GM12878 (cell line): Measurements from ENCODE around the gene TBX10. TPM values are rescaled to one million over a fixed set of nuclear protein-coding genes. Genes with fewer than 3 reads are reported as not detected.

ENCODE experiments used
- ATAC-seq: fragments of 200-7000 bp; cut with Tn5 transposase; 3 replicates; pipeline ENCODE4 v1.9.1; 2020; ENCODE audit warnings: mild to moderate bottlenecking, moderate library complexity
- BruUV-seq: library from RNA; stranded (reverse); fragments of 400-500 nt; replicated peaks from 2 replicates; lab custom pipeline; 2021; lab: Mats Ljungman, UMichigan
- CTCF ChIA-PET: fragments of 300-600 bp; sonication (Branson Sonifier 250); formaldehyde crosslinking; extraction: SDS; loops from one replicate; lab custom pipeline; 2021; ENCODE audit warnings: inconsistent platforms; lab: Yijun Ruan, JAX
- POLR2A ChIA-PET: fragments of 350-600 bp; formaldehyde crosslinking; extraction: SDS; loops from one replicate; lab custom pipeline; 2021; ENCODE audit warnings: inconsistent platforms; lab: Charles Lee
- RAD21 ChIA-PET: fragments of 300-600 bp; sonication (Branson Sonifier 250); formaldehyde crosslinking; loops from one replicate; lab custom pipeline; 2023; ENCODE audit warnings: antibody characterized with exemption; ENCODE audit not compliant: unreplicated experiment; lab: Charles Lee
- SMC1A ChIA-PET: fragments of 300-600 bp; sonication (Branson Sonifier 250); formaldehyde crosslinking; loops from one replicate; lab custom pipeline; 2023; ENCODE audit not compliant: unreplicated experiment, uncharacterized antibody; lab: Charles Lee
- DNase-seq: peaks from one replicate; pipeline ENCODE4 v3.0.0-alpha.2; 2011; ENCODE audit warnings: low read depth, low spot score
- FAIRE-seq: peaks from 3 replicates; lab custom pipeline; 2011; peaks lifted over from hg19 to GRCh38; lab: Jason Lieb, UNC
- H2AFZ ChIP-seq: 2 replicates; pipeline ENCODE4 v1.6.0; 2011; ENCODE audit warnings: low read depth, low read length, control low read depth; ENCODE audit not compliant: control insufficient read depth
- H3K27ac ChIP-seq: 2 replicates; pipeline ENCODE4 v1.5.1; 2011; ENCODE audit warnings: control low read depth; ENCODE audit not compliant: control insufficient read depth, insufficient read depth
- H3K27me3 ChIP-seq, 2 experiments: replicated peaks in 1 of 2; 2 replicates each; pipeline versions ENCODE4 v1.6.0 to v1.6.1; 2011; ENCODE audit warnings: low read length in 1 of 2; ENCODE audit not compliant: control insufficient read depth in 2 of 2, insufficient read depth in 2 of 2
- H3K36me3 ChIP-seq, 2 experiments: 2 replicates each; pipeline ENCODE4 v1.5.1; 2011; ENCODE audit warnings: low read length in 1 of 2; ENCODE audit not compliant: control insufficient read depth in 2 of 2, insufficient read depth in 2 of 2
- H3K4me1 ChIP-seq: 2 replicates; pipeline ENCODE4 v1.6.1; 2011; ENCODE audit warnings: mild to moderate bottlenecking, low read length, moderate library complexity, mixed read lengths; ENCODE audit not compliant: control insufficient read depth, insufficient read depth
- H3K4me2 ChIP-seq: 2 replicates; pipeline ENCODE4 v1.6.0; 2011; ENCODE audit warnings: control low read depth; ENCODE audit not compliant: control insufficient read depth, insufficient read depth
- H3K4me3 ChIP-seq: fragments of 200-600 bp; sonication (generic); 2 replicates; pipeline ENCODE4 v1.5.1; 2016
- H3K79me2 ChIP-seq: 2 replicates; pipeline ENCODE4 v1.6.0; 2011; ENCODE audit warnings: low read length; ENCODE audit not compliant: control insufficient read depth, insufficient read depth
- H3K9ac ChIP-seq: 2 replicates; pipeline ENCODE4 v1.8.0; 2011; ENCODE audit warnings: low read length, control low read depth, mixed read lengths; ENCODE audit not compliant: control insufficient read depth, insufficient read depth
- H3K9me3 ChIP-seq: replicated peaks from 3 replicates; pipeline ENCODE4 v1.5.1; 2011; ENCODE audit warnings: mild to moderate bottlenecking, low read length; ENCODE audit not compliant: control insufficient read depth, insufficient read depth
- H4K20me1 ChIP-seq: 2 replicates; pipeline ENCODE4 v1.6.0; 2011; ENCODE audit not compliant: control insufficient read depth, insufficient read depth
- BACH1 ChIP-seq: fragments of 450-650 bp; IDR thresholded peaks from 2 replicates; pipeline ENCODE4 v1.6.1; 2017; ENCODE audit warnings: mild to moderate bottlenecking, borderline replicate concordance
- CHD1 ChIP-seq: IDR thresholded peaks from 2 replicates; pipeline ENCODE4 v1.6.1; 2012; ENCODE audit warnings: low read depth, low read length, improper control_type of control experiment
- HDGF ChIP-seq: fragments of 450-650 bp; IDR thresholded peaks from 2 replicates; pipeline ENCODE4 v1.6.1; 2016; ENCODE audit warnings: antibody characterized with exemption
- KDM1A ChIP-seq: fragments of 200-600 bp; sonication (generic); IDR thresholded peaks from 2 replicates; pipeline ENCODE4 v1.6.1; 2016; ENCODE audit warnings: borderline replicate concordance
- PML ChIP-seq: IDR thresholded peaks from 2 replicates; pipeline ENCODE4 v1.6.1; 2012; ENCODE audit warnings: low read length, inconsistent platforms
- ZNF622 ChIP-seq: fragments of 450-650 bp; IDR thresholded peaks from 2 replicates; pipeline ENCODE4 v1.6.1; 2017; ENCODE audit warnings: mild to moderate bottlenecking, inconsistent platforms
- WGBS: methylation state at CpG from one replicate; pipeline ENCODE4 v1.1.6; 2016; ENCODE audit warnings: low lambda C conversion rate; ENCODE audit not compliant: insufficient replicate concordance, insufficient coverage; ENCODE audit errors: missing lambda C conversion rate; 5-methylcytosine and 5-hydroxymethylcytosine counted together
- in situ Hi-C: fragments of 300-500 bp; cut with MboI; formaldehyde crosslinking; loops from 9 replicates; pipeline ENCODE4 v1.14.3; 2018; ENCODE audit warnings: mixed read lengths
- intact Hi-C: fragments of 100-400 bp; cut with micrococcal nuclease; formaldehyde crosslinking; loops from one replicate; pipeline ENCODE4 v1.14.2; 2022; ENCODE audit not compliant: unreplicated experiment
- polyA plus RNA-seq, 11 experiments: library from polyadenylated mRNA; depleted of rRNA in 4 of 11; unstranded in 6 of 11; stranded (reverse) in 5 of 11; fragments of >200 nt; fragmentation: Nextera tagmentation in 4 of 11; fragmentation: Illumina TruSeq in 1 of 11; extraction: Ambion mirVana in 4 of 11; extraction: Trizol in 1 of 11; gene quantifications; 1 replicate in 1 of 11; 2 replicates in 10 of 11; pipeline versions ENCODE4 v1.2.1 to v1.2.3, GENCODE V29; 2011 to 2016; ENCODE audit warnings: inconsistent platforms in 2 of 11, missing spikeins in 2 of 11, low read depth in 1 of 11
- total RNA-seq, 4 experiments: library from RNA; depleted of rRNA in 3 of 4; stranded (reverse); fragments of >200 nt in 3 of 4; fragmentation: Illumina TruSeq in 1 of 4; extraction: Trizol in 1 of 4; gene quantifications; 2 replicates each; pipeline versions ENCODE4 v1.2.1 to v1.2.3, GENCODE V29; 2013 to 2021
- TF ChIP-seq, protein P1 (sequence below): fragments of 450-650 bp; conservative IDR thresholded peaks from 2 replicates; pipeline ENCODE4 v1.6.1; 2017; ENCODE audit warnings: mild to moderate bottlenecking, moderate library complexity
- TF ChIP-seq, protein P2 (sequence below): fragments of 450-650 bp; IDR thresholded peaks from 2 replicates; pipeline ENCODE4 v1.6.1; 2017; ENCODE audit warnings: antibody characterized with exemption, mild to moderate bottlenecking, moderate library complexity
- TF ChIP-seq, protein P3 (sequence below): fragments of 450-650 bp; formaldehyde crosslinking; IDR thresholded peaks from 2 replicates; pipeline ENCODE4 v1.4.0; 2022; ENCODE audit warnings: mild to moderate bottlenecking, moderate library complexity

The TBX10 gene
- total and polyA plus RNA-seq, 10 of the 15 experiments (the other 5 are each of a cell fraction or from before 2014, with no cell fraction given) = 0.10 to 0.44 (median 0.20) TPM; not detected in 4

DNA sequence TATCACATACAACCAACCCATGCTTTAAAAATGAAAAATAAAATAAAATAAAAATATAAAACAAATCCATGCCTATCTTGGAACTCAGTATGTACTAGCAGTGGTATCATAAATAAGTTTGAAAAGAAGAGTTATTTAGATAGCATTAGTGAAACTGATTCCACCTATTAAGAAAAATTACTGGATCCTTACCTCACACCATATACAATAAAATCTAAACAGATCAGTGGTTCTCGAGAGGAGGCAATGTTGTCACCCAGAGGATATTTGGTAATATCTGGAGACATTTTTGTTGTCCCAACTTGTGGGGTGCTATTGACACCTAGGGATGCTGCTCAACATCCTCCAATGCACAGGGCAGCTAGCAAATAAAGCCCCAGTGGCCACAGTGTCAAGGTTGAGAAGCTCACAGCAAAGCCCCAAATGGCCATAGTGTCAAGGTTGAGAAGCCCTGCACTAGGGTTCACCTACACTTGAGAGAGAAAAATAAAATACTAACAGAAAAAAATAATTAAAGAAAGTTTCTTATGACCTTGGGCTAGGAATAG lies 42.7 kb downstream of the TBX10 start:
- Histone ChIP-seq H3K36me3 (no peaks in the 10 kb centered on the region), H3K27me3 (no peaks in the 10 kb centered on the region), H3K79me2 (no peaks in the 10 kb centered on the region), H2AFZ (no peak overlapping the region), H3K27ac (no peak overlapping the region), H3K9ac (no peak overlapping the region), H4K20me1 (no peaks in the 10 kb centered on the region), H3K4me2 (no peak overlapping the region), H3K9me3 (peaks cover 1% of the 10 kb centered on the region; the same call in 1 of the 3 replicates), H3K4me3 (no peak overlapping the region), H3K4me1 (peaks cover 15% of the 10 kb centered on the region)
- ChIA-PET POLR2A (no interaction called here), SMC1A (interaction anchor here (0.8 to 1.4 kb wide), 4 partner anchors 9 to 60 kb away, joined by 3 to 4 read pairs (median 4); no protein-coding TSS in a partner anchor), RAD21 (no interaction called here), CTCF (interaction anchor here (1.2 kb wide), 1 partner anchor 20 kb away, joined by 3 read pairs; no protein-coding TSS in a partner anchor)
- 37% methylated on average over 1 of the region's 1 CpG for WGBS
- DNase-seq (no peak), FAIRE-seq (no peak), ATAC-seq (no peak)
- no TSS peak for BruUV-seq
- in situ Hi-C loops = no loop called here
- intact Hi-C loops = no loop called here
- TF ChIP-seq HDGF = no peak
- no peak for TF ChIP-seq ZNF622
- TF ChIP-seq, protein P1, sequence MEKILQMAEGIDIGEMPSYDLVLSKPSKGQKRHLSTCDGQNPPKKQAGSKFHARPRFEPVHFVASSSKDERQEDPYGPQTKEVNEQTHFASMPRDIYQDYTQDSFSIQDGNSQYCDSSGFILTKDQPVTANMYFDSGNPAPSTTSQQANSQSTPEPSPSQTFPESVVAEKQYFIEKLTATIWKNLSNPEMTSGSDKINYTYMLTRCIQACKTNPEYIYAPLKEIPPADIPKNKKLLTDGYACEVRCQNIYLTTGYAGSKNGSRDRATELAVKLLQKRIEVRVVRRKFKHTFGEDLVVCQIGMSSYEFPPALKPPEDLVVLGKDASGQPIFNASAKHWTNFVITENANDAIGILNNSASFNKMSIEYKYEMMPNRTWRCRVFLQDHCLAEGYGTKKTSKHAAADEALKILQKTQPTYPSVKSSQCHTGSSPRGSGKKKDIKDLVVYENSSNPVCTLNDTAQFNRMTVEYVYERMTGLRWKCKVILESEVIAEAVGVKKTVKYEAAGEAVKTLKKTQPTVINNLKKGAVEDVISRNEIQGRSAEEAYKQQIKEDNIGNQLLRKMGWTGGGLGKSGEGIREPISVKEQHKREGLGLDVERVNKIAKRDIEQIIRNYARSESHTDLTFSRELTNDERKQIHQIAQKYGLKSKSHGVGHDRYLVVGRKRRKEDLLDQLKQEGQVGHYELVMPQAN = no peak
- TF ChIP-seq CHD1 = no peak
- TF ChIP-seq, protein P2, sequence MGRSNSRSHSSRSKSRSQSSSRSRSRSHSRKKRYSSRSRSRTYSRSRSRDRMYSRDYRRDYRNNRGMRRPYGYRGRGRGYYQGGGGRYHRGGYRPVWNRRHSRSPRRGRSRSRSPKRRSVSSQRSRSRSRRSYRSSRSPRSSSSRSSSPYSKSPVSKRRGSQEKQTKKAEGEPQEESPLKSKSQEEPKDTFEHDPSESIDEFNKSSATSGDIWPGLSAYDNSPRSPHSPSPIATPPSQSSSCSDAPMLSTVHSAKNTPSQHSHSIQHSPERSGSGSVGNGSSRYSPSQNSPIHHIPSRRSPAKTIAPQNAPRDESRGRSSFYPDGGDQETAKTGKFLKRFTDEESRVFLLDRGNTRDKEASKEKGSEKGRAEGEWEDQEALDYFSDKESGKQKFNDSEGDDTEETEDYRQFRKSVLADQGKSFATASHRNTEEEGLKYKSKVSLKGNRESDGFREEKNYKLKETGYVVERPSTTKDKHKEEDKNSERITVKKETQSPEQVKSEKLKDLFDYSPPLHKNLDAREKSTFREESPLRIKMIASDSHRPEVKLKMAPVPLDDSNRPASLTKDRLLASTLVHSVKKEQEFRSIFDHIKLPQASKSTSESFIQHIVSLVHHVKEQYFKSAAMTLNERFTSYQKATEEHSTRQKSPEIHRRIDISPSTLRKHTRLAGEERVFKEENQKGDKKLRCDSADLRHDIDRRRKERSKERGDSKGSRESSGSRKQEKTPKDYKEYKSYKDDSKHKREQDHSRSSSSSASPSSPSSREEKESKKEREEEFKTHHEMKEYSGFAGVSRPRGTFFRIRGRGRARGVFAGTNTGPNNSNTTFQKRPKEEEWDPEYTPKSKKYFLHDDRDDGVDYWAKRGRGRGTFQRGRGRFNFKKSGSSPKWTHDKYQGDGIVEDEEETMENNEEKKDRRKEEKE = no peak
- TF ChIP-seq PML = no peak
- no peak for TF ChIP-seq BACH1
- TF ChIP-seq KDM1A = no peak
- TF ChIP-seq, protein P3, sequence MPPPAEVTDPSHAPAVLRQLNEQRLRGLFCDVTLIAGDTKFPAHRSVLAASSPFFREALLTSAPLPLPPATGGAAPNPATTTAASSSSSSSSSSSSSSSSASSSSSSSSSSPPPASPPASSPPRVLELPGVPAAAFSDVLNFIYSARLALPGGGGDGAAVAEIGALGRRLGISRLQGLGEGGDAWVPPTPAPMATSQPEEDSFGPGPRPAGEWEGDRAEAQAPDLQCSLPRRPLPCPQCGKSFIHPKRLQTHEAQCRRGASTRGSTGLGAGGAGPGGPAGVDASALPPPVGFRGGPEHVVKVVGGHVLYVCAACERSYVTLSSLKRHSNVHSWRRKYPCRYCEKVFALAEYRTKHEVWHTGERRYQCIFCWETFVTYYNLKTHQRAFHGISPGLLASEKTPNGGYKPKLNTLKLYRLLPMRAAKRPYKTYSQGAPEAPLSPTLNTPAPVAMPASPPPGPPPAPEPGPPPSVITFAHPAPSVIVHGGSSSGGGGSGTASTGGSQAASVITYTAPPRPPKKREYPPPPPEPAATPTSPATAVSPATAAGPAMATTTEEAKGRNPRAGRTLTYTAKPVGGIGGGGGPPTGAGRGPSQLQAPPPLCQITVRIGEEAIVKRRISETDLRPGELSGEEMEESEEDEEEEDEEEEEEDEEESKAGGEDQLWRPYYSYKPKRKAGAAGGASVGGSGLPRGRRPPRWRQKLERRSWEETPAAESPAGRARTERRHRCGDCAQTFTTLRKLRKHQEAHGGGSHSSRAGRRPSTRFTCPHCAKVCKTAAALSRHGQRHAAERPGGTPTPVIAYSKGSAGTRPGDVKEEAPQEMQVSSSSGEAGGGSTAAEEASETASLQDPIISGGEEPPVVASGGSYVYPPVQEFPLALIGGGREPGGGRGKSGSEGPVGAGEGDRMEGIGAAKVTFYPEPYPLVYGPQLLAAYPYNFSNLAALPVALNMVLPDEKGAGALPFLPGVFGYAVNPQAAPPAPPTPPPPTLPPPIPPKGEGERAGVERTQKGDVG (CRISPR knock-in tag) = no peak
